ENCODE results near the gene ACER1. TPM values are rescaled to one million over a fixed set of nuclear protein-coding genes. Genes with fewer than 3 reads are reported as not detected.
"Not testable (repeated sequence)": the region's sequence is repeated elsewhere in the genome, so short reads cannot be mapped to it uniquely, and the experiment has no call there.

Gene ACER1
- total RNA-seq, 1 donor from 2014 or later = not detected

- no peak for DNase-seq (ENCODE audit: low spot score)
Observed at GRCh38 chr19:6358003-6358402, 24.6 kb upstream of the ACER1 start.

- no peak for DNase-seq (ENCODE audit: low spot score)
Observed at GRCh38 chr19:6357174-6357573, 23.8 kb upstream of the ACER1 start.

- not testable (repeated sequence) for DNase-seq (ENCODE audit: low spot score)
Observed at GRCh38 chr19:6355321-6356040, 22.1 kb upstream of the ACER1 start.

DNA sequence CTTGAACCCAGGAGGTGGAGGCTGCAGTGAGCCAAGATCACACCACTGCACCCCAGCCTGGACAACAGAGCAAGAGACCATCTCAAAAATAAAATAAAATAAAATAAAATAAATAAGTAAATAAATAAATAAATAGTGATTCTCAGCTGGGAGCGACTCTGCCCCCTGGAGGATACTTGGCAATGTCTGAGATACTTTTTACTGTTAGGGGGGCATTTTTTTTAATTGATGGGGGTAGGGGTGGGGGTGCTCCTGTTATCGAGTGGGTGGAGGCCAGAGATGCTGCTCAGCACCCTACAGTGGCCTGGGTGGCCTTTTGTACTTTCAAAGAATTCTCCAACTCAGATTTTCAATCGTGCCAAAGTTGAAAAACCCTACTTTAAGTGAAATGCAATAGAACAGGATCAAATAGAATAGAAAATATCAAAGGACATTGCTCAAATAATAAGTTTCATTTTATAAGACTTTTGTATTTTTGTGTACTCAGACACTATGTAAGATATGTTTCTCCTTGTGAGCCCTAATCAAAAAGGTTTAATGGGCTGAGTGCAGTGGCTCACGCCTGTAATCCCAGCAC is 20.8 kb upstream of the ACER1 start:
- DNase-seq (ENCODE audit: low spot score) = no peak

- no peak for DNase-seq (ENCODE audit: low spot score)
Observed at GRCh38 chr19:6352381-6353165, 19.2 kb upstream of the ACER1 start.

- no peak for DNase-seq (ENCODE audit: low spot score)
Observed at GRCh38 chr19:6350688-6351087, 17.3 kb upstream of the ACER1 start.

DNA sequence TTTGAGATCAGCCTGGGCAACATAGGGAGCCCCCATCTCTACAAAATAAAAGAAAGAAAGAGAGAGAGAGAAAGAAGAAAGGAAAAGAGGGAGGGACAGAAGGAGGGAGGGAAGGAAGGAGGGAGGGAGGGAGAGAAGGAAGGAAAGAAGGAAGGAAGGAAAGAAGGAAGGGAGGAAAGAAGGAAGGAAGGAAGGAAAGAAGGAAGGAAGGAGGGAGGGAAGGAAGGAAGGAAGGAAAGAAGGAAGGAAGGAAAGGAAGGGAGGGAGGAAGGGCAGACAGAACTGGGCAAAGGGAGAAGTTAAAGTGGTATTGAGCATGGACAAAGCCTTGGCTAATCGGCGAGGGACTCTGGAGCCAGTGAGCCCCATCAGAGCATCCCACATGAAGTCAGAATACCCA is 15.9 kb upstream of the ACER1 start:
- not testable (repeated sequence) for DNase-seq (ENCODE audit: low spot score)

DNA sequence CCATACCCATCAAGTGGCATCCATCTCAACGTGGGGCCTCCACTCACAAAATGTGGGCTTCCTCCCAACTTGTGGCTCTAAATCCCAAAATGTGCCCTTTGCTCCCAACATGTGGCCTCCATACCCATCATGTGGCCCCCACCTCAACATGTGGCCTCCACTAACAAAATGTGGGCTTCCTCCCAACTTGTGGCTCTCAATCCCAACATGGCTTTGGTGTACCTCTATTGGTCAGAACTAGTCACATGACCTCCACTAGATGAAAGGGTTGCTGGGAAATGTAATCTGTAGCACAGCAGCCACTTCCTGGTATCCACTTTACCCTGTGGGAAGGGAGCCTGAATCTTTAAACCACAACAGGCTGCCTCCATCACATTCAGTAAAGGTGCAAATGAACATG is 10.1 kb upstream of the ACER1 start:
- no peak for DNase-seq (ENCODE audit: low spot score)

- DNase-seq (ENCODE audit: low spot score) = no peak
Observed at GRCh38 chr19:6340493-6341201, 7.2 kb upstream of the ACER1 start.

GRCh38 chr19:6334490-6335285 is 1.3 kb upstream of the ACER1 start:
- DNase-seq (ENCODE audit: low spot score) = no peak

DNA sequence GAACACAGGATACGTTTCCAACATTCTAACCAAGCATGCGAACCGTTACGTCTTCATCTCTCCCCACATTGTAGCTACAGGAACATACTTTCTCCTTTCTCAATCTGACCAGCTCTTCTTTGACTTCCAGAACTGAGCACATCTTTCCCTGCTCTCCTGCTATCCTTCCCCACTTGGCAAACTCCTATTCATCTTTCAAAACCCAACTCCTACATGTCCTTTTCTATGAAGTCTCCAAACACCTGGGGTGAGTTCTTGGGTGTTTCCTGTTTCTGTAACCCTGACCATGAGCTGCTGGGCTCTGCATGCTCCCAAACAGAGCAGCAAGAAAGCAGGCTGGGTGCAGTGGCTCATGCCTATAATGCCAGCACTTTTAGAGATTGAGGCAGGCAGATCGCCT is 6.6 kb downstream of the ACER1 start:
- DNase-seq (ENCODE audit: low spot score) = no peak

GRCh38 chr19:6325614-6326013 is 7.8 kb downstream of the ACER1 start:
- no peak for DNase-seq (ENCODE audit: low spot score)

- no peak for DNase-seq (ENCODE audit: low spot score)
Observed at GRCh38 chr19:6324757-6325156, 8.7 kb downstream of the ACER1 start.

- no peak for DNase-seq (ENCODE audit: low spot score)
Observed at GRCh38 chr19:6322284-6322683, 11.1 kb downstream of the ACER1 start.

GRCh38 chr19:6319376-6319775 is 14.0 kb downstream of the ACER1 start:
- DNase-seq (ENCODE audit: low spot score) = no peak

- DNase-seq (ENCODE audit: low spot score) = no peak
Observed at GRCh38 chr19:6318772-6319171, 14.6 kb downstream of the ACER1 start.

- not testable (repeated sequence) for DNase-seq (ENCODE audit: low spot score)
Observed at GRCh38 chr19:6315646-6316045, 17.8 kb downstream of the ACER1 start.

- DNase-seq (ENCODE audit: low spot score) = no peak
Observed at GRCh38 chr19:6313398-6313969, 19.9 kb downstream of the ACER1 start.

DNA sequence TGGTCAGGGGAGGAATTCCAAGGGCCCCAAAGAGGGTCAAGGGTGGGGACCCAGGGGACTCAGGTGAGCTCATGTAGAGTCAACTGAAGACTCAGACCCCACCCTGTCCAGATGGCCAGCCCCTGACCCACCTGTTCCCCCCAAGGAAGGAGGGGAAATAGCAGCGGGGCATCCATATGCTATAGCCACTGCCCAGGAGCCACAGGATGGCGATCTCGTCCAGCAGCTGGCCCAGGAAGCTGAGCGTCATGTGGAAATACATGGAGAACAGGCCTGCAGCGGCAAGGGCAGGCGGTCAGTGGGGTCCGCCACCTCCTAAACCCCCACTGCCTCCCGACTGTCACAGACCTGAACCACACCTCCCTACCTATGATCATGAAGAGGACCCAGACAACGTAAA is 21.4 kb downstream of the ACER1 start:
- DNase-seq (ENCODE audit: low spot score) = no peak

- DNase-seq (ENCODE audit: low spot score) = no peak
Observed at GRCh38 chr19:6298413-6298812, 35.0 kb downstream of the ACER1 start.

DNA sequence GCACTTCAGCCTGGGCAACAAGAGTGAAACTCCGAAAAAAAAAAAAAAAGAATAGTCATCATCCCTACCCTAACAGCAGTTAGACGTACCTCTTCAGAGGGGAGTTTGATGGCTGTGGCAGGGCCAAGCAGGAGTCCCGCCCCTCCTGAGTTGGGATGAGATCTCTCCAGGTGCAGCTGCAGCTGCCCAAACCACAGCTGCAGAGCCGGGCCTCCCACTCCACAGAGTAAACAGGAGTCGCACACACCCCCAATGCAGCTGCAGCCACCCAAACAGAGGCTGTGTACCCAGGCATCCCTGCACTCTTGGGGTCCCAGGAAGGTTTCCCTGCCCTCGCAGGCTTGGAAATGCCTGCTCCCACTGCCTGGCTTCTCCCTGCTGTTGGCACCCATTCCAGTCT is 36.2 kb downstream of the ACER1 start:
- DNase-seq (ENCODE audit: low spot score) = no peak

Data from mesenteric fat pad (tissue), 1 donor.